ENCODE results near the gene TSSC4.

Gene TSSC4

DNA sequence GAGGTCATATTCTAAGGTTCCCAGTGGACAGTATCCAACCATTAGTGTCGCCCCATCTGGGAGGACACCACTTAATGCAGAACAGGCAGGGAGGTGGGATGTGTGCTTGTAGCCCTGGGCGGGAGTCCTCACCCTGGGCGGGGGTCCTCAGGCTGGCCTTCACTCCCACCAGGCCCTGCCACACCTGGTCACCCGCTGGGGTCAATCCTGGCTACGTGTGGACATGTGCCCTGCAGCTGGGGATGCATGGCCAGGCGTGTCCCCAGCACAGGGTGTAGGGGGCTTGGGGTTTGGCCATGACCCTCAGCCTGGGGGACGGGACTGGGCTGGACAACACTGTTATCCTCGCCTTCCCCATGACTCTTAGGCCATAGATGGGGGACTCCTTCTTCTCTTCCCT, 25.0 kb downstream of the TSSC4 start:
- TF ChIP-seq, protein P1, sequence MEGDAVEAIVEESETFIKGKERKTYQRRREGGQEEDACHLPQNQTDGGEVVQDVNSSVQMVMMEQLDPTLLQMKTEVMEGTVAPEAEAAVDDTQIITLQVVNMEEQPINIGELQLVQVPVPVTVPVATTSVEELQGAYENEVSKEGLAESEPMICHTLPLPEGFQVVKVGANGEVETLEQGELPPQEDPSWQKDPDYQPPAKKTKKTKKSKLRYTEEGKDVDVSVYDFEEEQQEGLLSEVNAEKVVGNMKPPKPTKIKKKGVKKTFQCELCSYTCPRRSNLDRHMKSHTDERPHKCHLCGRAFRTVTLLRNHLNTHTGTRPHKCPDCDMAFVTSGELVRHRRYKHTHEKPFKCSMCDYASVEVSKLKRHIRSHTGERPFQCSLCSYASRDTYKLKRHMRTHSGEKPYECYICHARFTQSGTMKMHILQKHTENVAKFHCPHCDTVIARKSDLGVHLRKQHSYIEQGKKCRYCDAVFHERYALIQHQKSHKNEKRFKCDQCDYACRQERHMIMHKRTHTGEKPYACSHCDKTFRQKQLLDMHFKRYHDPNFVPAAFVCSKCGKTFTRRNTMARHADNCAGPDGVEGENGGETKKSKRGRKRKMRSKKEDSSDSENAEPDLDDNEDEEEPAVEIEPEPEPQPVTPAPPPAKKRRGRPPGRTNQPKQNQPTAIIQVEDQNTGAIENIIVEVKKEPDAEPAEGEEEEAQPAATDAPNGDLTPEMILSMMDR (conservative IDR thresholded peaks at IDR 0.05; ENCODE audit: low read length): no peak
- H3K4me3 ChIP-seq (ENCODE audit: low read length): no peak overlapping the region

GRCh38 chr11:2426221-2426620, 25.7 kb downstream of the TSSC4 start:
- no peak for DNase-seq (ENCODE audit: low read depth)
- no peak overlapping the region for H3K4me3 ChIP-seq (ENCODE audit: low read length)
- TF ChIP-seq, protein P1 (conservative IDR thresholded peaks at IDR 0.05; ENCODE audit: low read length): no peak

More for the DNA sequence above, 25.0 kb downstream of the TSSC4 start:
- DNase-seq (ENCODE audit: low read depth): no peak

- DNase-seq (ENCODE audit: low read depth): no peak
- H3K4me3 ChIP-seq (ENCODE audit: low read length): no peak overlapping the region
- TF ChIP-seq, protein P1 (conservative IDR thresholded peaks at IDR 0.05; ENCODE audit: low read length): no peak
Observed at GRCh38 chr11:2426826-2427521, 26.4 kb downstream of the TSSC4 start.

DNA sequence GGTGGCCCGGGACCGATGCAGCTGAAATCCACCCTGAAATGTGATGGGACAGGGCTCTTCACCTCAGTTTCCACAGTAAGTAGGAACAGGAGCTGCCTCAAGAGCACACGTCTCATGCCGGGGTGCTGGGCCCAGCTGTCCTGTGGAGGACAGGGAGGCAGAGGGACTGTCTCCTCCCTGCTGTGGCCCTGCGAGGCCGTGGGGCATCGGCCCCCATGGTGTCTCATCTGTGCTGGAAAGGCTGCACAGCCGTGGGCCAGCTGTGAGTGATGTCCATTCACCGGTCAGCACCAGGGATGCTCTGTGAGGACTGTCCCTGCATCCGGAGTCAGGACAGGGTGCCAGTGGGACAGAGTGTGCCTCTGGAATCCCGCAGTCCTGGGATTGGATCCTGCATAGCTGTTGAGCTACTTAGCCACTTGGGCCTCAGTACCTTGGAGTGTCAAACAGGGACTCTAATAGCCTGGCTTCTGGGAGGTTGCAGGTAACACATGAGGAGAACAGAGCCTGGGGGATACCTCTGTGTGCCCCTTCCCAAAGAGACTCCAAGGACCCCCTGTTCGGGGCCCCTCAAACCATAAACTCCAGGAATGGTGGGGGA, 27.3 kb downstream of the TSSC4 start:
- no peak overlapping the region for H3K4me3 ChIP-seq (ENCODE audit: low read length)
- TF ChIP-seq, protein P1 (conservative IDR thresholded peaks at IDR 0.05; ENCODE audit: low read length): no peak
- no peak for DNase-seq (ENCODE audit: low read depth)

GRCh38 chr11:2428322-2428795, 27.8 kb downstream of the TSSC4 start:
- no peak overlapping the region for H3K4me3 ChIP-seq (ENCODE audit: low read length)
- peak; percentile 25 for DNase-seq (ENCODE audit: low read depth)
- TF ChIP-seq, protein P1 (conservative IDR thresholded peaks at IDR 0.05; ENCODE audit: low read length): peak; percentile 71

- TF ChIP-seq, protein P1 (conservative IDR thresholded peaks at IDR 0.05; ENCODE audit: low read length): no peak
- no peak overlapping the region for H3K4me3 ChIP-seq (ENCODE audit: low read length)
- DNase-seq (ENCODE audit: low read depth): no peak
Observed at GRCh38 chr11:2431395-2431794, 30.8 kb downstream of the TSSC4 start.

- no peak for DNase-seq (ENCODE audit: low read depth)
- no peak overlapping the region for H3K4me3 ChIP-seq (ENCODE audit: low read length)
- TF ChIP-seq, protein P1 (conservative IDR thresholded peaks at IDR 0.05; ENCODE audit: low read length): no peak
Observed at GRCh38 chr11:2432171-2432621, 31.6 kb downstream of the TSSC4 start.

All from AG10803 (cell line).